Measurements from ENCODE around the gene CADPS.

Gene CADPS

DNA sequence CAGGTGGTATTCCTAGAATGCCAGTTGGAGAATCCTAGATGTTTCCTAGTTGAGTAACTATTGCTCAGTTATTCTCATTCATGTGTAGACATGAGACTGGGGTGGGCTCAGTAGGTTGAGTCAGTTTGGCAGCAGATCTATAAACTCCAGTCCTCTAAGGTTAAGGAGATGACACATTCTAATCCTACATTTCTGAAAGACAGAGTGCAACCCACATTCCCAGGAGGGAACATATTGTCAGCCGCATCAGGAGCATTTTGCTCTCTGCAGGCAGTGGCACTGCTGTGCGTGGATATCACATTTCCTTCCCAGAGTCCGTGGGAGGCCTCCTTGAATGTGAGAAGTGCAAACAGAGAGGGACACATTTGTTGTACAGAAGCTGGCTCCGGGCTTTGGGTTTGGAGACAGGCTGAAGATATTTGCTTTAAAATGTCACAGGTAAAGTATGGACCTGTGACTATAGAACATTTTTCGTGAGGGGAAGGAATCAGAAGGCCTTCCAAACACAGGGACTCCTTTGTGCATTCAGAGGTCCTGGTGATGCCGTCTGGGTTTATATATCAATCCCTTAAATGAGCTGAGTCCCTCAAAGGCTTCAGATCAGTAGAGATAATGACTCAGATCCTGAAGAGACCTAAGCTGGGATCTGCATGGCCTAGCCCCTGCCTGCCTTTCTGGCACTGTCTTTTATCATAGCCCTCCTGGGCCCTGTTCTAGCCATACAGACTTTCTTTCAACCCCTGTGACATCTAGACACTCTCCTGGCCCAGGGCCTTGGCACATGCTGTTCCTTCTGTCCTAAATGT is 156.5 kb downstream of the CADPS start:
- Mint-ChIP-seq H3K36me3 (ENCODE audit: low read depth) (no peaks in the 10 kb centered on the region), H3K27ac (no peak overlapping the region), H3K4me3 (no peak overlapping the region), H3K9me3 (no peaks in the 10 kb centered on the region), H3K27me3 (no peaks in the 10 kb centered on the region), H3K4me1 (ENCODE audit: low read depth) (no peaks in the 10 kb centered on the region)

DNA sequence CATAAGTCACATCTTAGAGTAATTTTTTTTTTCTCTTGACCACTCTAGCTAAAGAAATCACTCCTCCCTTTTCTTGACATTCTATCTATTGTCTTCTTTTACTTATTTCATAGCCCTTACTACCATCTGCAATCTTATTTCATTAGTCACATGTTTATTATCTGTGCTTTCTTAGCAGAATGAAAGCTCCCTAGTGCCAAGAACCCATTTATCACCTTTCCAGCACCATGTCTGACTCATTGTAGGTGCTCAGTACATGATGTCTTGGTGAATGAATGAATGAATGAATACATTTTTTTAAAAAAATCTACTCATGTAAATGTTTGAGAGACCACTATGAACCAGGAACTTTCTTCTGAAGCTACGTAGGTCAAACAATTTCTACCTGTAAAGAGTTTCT is 157.2 kb downstream of the CADPS start:
- H3K4me3 Mint-ChIP-seq: no peak overlapping the region
- H3K27ac Mint-ChIP-seq: no peak overlapping the region

DNA sequence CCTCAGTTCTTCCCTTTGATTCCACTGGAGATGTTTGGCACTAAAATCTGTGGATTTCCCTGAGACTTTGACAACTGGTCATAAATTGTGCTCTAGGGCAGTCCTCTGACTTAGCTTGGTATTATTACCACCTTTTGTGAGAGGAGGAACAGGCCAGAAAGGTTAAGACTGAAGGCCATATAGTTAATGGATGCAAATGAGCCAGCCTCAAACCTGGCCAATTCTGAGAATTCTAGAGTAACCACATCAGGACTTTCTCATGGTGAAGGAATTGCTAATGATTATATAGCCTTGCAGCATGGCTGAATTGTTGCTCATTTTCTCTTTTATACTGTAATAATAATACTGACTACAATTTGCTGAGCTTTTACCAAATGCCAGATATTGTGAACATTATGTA is 162.5 kb downstream of the CADPS start:
- Mint-ChIP-seq H3K36me3 (ENCODE audit: low read depth) (no peaks in the 10 kb centered on the region), H3K9me3 (no peaks in the 10 kb centered on the region), H3K27ac (no peak overlapping the region), H3K4me1 (ENCODE audit: low read depth) (no peaks in the 10 kb centered on the region), H3K4me3 (no peak overlapping the region), H3K27me3 (peaks cover 3% of the 10 kb centered on the region)

More for the DNA sequence above, 157.2 kb downstream of the CADPS start:
- Mint-ChIP-seq H3K4me1 (ENCODE audit: low read depth) (no peaks in the 10 kb centered on the region), H3K9me3 (no peaks in the 10 kb centered on the region), H3K36me3 (ENCODE audit: low read depth) (no peaks in the 10 kb centered on the region), H3K27me3 (no peaks in the 10 kb centered on the region)

DNA sequence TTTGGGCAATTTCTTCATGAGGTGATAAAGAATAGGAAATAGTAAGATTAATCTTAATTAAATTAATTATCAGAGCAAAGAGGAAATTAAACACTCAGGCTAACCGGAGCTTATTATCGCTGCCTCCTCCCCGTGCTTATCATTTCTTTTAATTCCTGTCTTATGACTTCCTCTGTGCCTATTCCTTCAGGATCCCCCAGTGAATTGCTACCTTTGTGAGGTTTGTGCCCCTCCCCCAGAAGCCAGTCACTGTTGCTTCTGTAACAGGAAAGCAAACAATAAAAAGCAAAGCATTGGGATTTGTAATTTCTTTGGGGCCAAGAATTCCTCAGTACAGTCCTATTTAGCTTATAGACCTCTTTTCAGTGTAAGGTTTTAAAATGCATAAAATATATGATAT is 164.5 kb downstream of the CADPS start:
- Mint-ChIP-seq H3K27ac (no peak overlapping the region), H3K36me3 (ENCODE audit: low read depth) (no peaks in the 10 kb centered on the region), H3K4me3 (no peak overlapping the region), H3K9me3 (no peaks in the 10 kb centered on the region), H3K27me3 (peaks cover 3% of the 10 kb centered on the region), H3K4me1 (ENCODE audit: low read depth) (no peaks in the 10 kb centered on the region)

DNA sequence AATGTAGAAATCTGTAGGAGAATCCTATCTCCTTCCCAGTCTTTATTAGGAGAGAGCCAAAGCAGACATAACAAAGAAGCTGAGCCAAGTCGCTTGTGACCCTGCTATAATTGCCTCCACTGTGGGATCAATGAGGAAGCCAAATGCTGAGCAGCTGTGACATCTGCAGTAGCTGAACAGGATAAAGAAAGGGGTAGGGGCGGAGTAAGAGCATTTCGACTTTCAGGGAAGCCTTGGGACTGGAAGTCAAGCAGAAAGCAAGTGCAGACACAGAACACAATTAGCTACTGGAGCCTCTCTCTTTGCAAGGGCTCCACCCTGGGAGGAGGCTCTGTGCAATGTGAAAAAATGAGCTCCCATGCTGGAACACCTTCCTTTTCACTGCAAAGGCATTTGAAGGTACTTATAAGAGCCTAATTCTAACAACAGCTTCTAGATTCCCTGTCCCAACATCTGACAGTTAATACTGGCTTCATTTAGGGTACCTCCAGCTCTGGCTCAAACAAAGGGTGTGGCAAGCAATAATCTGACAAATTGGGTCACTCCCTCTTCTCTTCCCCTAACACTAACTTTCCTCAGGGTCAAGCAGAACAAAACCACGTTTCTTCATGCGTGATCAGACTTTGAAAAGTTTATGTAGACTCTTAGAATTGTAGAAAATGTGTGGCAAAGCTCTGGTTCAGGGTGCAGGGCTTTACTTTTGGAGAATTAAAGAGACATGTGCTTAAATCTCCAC is 166.4 kb downstream of the CADPS start:
- H3K27me3 Mint-ChIP-seq: peaks cover 3% of the 10 kb centered on the region
- H3K27ac Mint-ChIP-seq: no peak overlapping the region
- H3K4me1 Mint-ChIP-seq (ENCODE audit: low read depth): no peaks in the 10 kb centered on the region
- no peak overlapping the region for H3K4me3 Mint-ChIP-seq
- H3K9me3 Mint-ChIP-seq: no peaks in the 10 kb centered on the region
- no peaks in the 10 kb centered on the region for H3K36me3 Mint-ChIP-seq (ENCODE audit: low read depth)

DNA sequence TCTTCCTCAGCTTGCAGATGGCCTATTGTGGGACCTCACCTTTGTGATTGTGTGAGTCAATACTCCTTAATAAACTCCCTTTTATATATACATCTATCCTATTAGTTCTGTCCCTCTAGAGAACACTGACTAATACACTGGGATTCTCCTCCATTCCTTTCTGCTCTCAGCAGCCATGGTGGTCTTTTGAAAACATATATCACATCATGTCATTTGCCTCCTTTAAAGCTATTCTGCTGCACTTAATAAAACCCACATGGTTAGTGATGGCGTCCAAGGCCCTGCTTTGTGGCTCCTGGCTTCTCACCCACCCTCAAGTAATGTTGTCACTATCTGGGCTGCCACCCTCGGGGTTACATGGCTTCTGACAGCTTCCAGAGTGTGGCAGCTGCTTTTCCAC is 169.5 kb downstream of the CADPS start:
- Mint-ChIP-seq H3K4me1 (ENCODE audit: low read depth) (no peaks in the 10 kb centered on the region), H3K9me3 (no peaks in the 10 kb centered on the region), H3K27ac (no peak overlapping the region), H3K4me3 (no peak overlapping the region), H3K36me3 (ENCODE audit: low read depth) (no peaks in the 10 kb centered on the region), H3K27me3 (peaks cover 3% of the 10 kb centered on the region)

DNA sequence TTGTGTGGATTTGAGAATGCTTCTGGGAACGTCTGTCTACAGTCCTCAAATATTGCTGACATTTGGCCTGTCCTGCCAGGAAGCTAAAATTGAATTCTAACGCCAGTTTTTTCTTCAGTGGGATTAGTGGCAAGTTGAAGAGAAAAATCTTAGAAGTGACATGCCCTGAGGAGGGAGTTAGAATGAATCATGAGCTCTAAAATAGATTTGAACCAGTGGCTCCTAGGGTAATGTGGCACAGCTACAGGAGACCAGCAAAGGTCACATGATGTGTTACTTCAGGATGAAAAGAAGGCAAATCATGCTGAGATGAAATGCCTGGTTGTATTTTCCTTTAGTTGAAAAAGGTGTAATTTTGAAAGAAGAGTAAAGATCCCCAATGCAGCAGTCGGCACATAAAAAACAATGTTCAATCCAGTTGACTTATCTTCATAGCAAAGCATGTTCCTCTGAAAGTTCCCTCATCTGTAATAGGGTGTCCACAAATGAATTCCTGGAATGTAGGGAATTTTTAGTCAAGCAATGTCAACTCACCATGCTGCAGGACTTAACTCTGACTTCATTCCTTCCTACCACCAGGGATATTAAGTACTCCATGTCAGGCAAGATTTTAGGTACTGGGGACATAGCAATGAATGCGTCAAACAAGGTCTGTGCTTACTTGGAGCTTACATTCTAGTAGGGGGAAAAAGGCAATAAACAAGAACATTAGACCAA is 171.6 kb downstream of the CADPS start:
- no peak overlapping the region for H3K4me3 Mint-ChIP-seq
- no peaks in the 10 kb centered on the region for H3K9me3 Mint-ChIP-seq
- no peaks in the 10 kb centered on the region for H3K36me3 Mint-ChIP-seq (ENCODE audit: low read depth)
- H3K27me3 Mint-ChIP-seq: peaks cover 2% of the 10 kb centered on the region
- H3K27ac Mint-ChIP-seq: no peak overlapping the region
- H3K4me1 Mint-ChIP-seq (ENCODE audit: low read depth): no peaks in the 10 kb centered on the region

DNA sequence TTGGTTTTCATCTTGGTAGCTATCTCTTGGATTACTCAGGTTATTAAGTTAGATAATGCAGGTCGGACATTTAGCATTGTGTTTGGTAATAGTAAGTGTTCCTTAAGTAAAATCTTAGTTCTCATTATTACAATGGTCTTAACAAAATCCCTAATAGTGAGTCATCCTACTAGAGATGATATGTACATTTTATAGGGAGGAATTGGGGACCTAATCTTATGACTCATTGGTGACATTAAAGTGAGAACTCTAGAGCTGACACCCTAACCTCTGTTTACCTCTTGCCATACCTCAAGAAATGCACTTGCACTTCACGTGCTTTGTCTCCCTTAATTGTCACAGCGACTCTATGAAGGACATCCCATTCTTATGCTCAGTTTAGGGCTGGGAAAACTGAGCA is 174.9 kb downstream of the CADPS start:
- no peaks in the 10 kb centered on the region for H3K9me3 Mint-ChIP-seq
- no peak overlapping the region for H3K27ac Mint-ChIP-seq
- H3K27me3 Mint-ChIP-seq: no peaks in the 10 kb centered on the region
- no peak overlapping the region for H3K4me3 Mint-ChIP-seq
- no peaks in the 10 kb centered on the region for H3K36me3 Mint-ChIP-seq (ENCODE audit: low read depth)
- no peaks in the 10 kb centered on the region for H3K4me1 Mint-ChIP-seq (ENCODE audit: low read depth)

DNA sequence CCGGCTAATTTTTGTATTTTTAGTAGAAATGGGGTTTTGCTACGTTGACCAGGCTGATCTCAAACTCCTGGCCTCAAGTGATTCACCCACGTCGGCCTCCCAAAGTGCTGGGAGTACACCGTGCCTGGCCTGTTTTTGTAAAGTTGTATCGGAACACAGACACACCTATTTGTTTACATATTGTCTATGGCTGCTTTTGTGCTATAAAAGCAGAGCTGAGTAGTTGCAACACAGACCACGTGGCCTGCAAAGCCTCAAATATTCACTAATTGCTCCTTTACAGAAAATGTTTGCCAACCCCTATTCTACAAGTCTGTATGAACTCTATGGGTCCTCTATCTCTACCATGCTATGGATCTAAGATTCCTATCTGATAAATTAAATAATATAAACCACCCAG is 175.5 kb downstream of the CADPS start:
- H3K27me3 Mint-ChIP-seq: no peaks in the 10 kb centered on the region
- no peaks in the 10 kb centered on the region for H3K4me1 Mint-ChIP-seq (ENCODE audit: low read depth)
- H3K4me3 Mint-ChIP-seq: no peak overlapping the region
- no peaks in the 10 kb centered on the region for H3K36me3 Mint-ChIP-seq (ENCODE audit: low read depth)
- H3K27ac Mint-ChIP-seq: no peak overlapping the region
- no peaks in the 10 kb centered on the region for H3K9me3 Mint-ChIP-seq

DNA sequence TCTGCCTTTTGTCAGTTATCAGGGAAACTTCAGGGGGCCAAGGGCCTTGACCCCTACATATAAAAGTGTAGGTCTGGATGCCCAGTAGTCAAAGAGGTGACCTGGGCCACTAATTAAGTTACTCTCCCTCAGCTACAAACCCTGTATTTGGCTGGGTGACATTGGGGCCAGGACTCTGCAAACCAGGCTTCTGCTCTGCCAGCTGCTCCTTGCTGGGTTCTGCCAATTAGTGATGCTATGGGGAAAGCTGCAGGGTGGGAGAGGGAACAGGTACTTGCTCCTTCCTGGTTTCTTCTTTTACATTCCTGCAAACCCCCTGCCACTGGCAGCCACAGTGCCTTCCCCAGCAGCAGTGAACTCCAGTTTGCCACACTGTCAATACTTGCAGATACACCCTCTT is 179.2 kb downstream of the CADPS start:
- no peak overlapping the region for H3K27ac Mint-ChIP-seq
- no peaks in the 10 kb centered on the region for H3K9me3 Mint-ChIP-seq
- H3K4me1 Mint-ChIP-seq (ENCODE audit: low read depth): no peaks in the 10 kb centered on the region
- no peaks in the 10 kb centered on the region for H3K27me3 Mint-ChIP-seq
- H3K36me3 Mint-ChIP-seq (ENCODE audit: low read depth): no peaks in the 10 kb centered on the region
- no peak overlapping the region for H3K4me3 Mint-ChIP-seq

DNA sequence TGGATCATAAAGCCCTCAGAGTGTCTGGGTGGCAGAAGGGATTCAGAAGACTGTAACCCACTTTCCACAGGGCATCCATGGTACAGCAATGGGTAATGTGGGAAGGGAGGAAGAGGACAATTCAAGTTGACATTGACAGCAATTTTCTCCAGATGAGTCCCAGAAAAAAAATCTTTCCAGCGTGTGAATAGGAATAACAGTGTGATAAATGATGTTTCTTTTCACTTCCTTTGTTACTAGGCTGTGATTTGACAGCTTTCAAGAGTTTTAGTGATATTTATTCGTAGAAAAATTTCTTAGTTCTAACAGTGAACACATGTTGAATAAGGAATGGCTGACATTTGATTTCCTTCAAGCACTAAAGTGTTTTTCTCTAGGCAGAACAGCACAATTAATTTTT is 186.4 kb downstream of the CADPS start:
- H3K36me3 Mint-ChIP-seq (ENCODE audit: low read depth): no peaks in the 10 kb centered on the region
- no peak overlapping the region for H3K27ac Mint-ChIP-seq
- H3K4me3 Mint-ChIP-seq: no peak overlapping the region
- no peaks in the 10 kb centered on the region for H3K27me3 Mint-ChIP-seq
- no peaks in the 10 kb centered on the region for H3K4me1 Mint-ChIP-seq (ENCODE audit: low read depth)
- no peaks in the 10 kb centered on the region for H3K9me3 Mint-ChIP-seq

DNA sequence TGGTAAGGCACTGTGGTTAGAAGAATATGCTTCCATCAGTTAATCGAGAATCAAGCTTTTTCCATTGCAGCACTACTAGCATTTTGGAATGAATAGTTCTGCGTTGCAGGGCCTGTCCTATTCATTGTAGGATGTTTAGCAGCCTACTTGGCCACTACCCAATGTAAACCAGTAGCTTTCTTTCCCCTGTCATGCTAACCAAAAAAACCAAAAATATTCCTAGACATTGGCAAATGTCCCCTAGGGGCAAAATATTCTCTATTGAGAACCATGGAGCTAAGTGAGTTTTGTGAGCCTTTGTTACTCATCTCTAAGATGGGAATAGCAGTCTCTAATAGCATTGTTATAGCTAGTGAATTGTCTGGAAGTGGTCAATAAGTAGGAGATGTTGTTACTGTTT is 187.2 kb downstream of the CADPS start:
- Mint-ChIP-seq H3K4me3 (no peak overlapping the region), H3K27me3 (no peaks in the 10 kb centered on the region)

DNA sequence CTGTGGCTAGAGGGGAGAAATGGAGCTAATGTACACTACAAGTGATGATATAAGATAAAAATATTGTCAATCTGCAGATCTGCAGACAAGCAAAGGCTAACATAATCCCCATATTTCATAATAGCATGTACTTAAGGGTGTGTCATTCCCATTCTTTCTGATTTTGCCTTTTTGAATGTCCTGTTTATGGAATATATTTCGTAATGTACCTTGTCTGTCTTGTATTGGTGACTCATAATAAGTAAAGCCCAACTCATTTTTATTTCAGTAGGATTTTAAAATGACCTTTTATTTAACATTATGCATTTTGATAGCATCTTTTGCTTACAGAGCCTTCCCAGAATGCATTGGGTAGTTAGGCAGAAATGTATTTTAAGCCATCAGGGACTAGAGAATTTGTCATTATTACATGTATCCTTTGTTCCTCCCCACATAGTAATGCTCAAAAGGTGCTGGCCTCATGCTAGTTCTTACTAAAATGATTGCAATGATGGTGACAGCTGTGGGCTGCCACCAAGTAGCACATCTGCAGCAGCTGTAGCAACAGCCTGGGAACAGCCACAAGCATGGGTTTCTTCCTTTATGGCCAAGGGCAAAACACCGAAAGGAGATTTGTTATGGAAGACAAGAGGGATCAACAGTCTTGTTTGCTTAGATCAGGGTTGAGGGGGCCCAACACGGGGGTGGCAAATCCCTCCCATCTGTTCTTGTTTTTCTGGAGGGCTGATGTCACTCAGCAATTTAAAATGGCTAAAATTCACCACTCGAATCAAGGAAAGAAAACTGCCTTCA is 188.5 kb downstream of the CADPS start:
- no peak overlapping the region for H3K27ac Mint-ChIP-seq
- H3K4me1 Mint-ChIP-seq (ENCODE audit: low read depth): no peaks in the 10 kb centered on the region
- no peak overlapping the region for H3K4me3 Mint-ChIP-seq
- no peaks in the 10 kb centered on the region for H3K27me3 Mint-ChIP-seq
- H3K9me3 Mint-ChIP-seq: peaks cover 3% of the 10 kb centered on the region
- H3K36me3 Mint-ChIP-seq (ENCODE audit: low read depth): no peaks in the 10 kb centered on the region

More for the DNA sequence above, 187.2 kb downstream of the CADPS start:
- H3K36me3 Mint-ChIP-seq (ENCODE audit: low read depth): no peaks in the 10 kb centered on the region
- H3K27ac Mint-ChIP-seq: no peak overlapping the region
- no peaks in the 10 kb centered on the region for H3K4me1 Mint-ChIP-seq (ENCODE audit: low read depth)
- no peaks in the 10 kb centered on the region for H3K9me3 Mint-ChIP-seq

DNA sequence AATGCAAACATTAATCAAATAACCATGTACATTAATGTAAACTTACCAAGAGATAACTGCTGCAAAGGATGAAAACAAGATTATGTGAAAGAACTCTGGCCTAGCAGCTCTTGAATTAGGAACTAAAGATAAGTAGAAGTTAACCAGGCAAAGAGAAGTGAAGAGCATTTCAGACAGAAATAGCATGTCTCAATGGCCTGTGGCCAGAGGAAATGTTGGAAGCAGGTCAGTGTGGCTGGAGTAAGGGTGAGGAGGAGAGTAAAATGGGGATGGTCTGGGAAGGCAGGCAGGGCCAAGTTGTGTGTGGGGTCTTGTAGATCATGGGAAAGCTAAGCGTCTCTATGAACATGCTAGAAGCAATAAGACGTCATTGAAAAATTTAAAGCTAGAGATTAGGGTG is 192.4 kb downstream of the CADPS start:
- H3K27me3 Mint-ChIP-seq: peaks cover 3% of the 10 kb centered on the region
- no peaks in the 10 kb centered on the region for H3K36me3 Mint-ChIP-seq (ENCODE audit: low read depth)
- H3K4me3 Mint-ChIP-seq: no peak overlapping the region
- H3K9me3 Mint-ChIP-seq: peaks cover 3% of the 10 kb centered on the region
- no peak overlapping the region for H3K27ac Mint-ChIP-seq
- H3K4me1 Mint-ChIP-seq (ENCODE audit: low read depth): no peaks in the 10 kb centered on the region

Measured in stimulated activated naive CD8-positive, alpha-beta T cell treated with anti-CD3 and anti-CD28 coated beads, Interleukin-15, Interleukin-2, amounts not matched to agents 100 ng/mL and 50 ng/mL, for 24 hours (primary cell).